ENCODE data around the gene GRAMD1B. TPM values are rescaled to one million over a fixed set of nuclear protein-coding genes. Genes with fewer than 3 reads are reported as not detected.

The GRAMD1B gene
- total RNA-seq, 1 experiment from 2014 or later = 5.8 TPM

- H3K4me3 ChIP-seq = no peak overlapping the region
- H3K4me1 ChIP-seq (replicated peaks; ENCODE audit: insufficient read depth) = peaks cover 33% of the 10 kb centered on the region
- no peaks in the 10 kb centered on the region for H4K20me1 ChIP-seq (ENCODE audit: insufficient read depth)
- H3K9me3 ChIP-seq (ENCODE audit: insufficient read depth, low read depth) = no peaks in the 10 kb centered on the region
- H3K27me3 ChIP-seq (ENCODE audit: insufficient read depth, low read depth) = no peaks in the 10 kb centered on the region
- intact Hi-C loops (cut with micrococcal nuclease; ENCODE audit: unreplicated experiment) = no loop called here
- CTCF ChIA-PET = interaction anchor here (0.6 to 1.5 kb wide), 2 partner anchors 8 to 34 kb away, joined by 3 to 7 read pairs; no protein-coding TSS in a partner anchor
- H3K27ac ChIP-seq = no peak overlapping the region
- POLR2A ChIA-PET (ENCODE audit: unreplicated experiment) = interaction anchor here (0.6 kb wide), 1 partner anchor 25 kb away, joined by 3 read pairs; no protein-coding TSS in a partner anchor
- no peak for TF ChIP-seq EZH2 (IDR thresholded peaks at IDR 0.05; ENCODE audit: low read depth)
- no peak for TF ChIP-seq CTCF (conservative IDR thresholded peaks at IDR 0.05)
- no TSS peak for BruUV-seq (replicated peaks)
- H3K79me2 ChIP-seq (ENCODE audit: low read depth) = no peaks in the 10 kb centered on the region
- H3K9me2 ChIP-seq (ENCODE audit: insufficient read depth) = no peaks in the 10 kb centered on the region
- peaks cover 12% of the 10 kb centered on the region; the same call in 1 of the 2 replicates for H3F3A ChIP-seq (ENCODE audit: insufficient read depth, low read depth)
- no peak overlapping the region for H3K4me2 ChIP-seq
- no peak overlapping the region for H2AFZ ChIP-seq
- no peaks in the 10 kb centered on the region for H3K36me3 ChIP-seq (ENCODE audit: low read depth)
- no peak for DNase-seq
Observed at GRCh38 chr11:123546515-123546914, 116.4 kb downstream of the GRAMD1B start.

- H3K4me2 ChIP-seq = no peak overlapping the region
- peaks cover 12% of the 10 kb centered on the region; the same call in 1 of the 2 replicates for H3F3A ChIP-seq (ENCODE audit: insufficient read depth, low read depth)
- no TSS peak for BruUV-seq (replicated peaks)
- no peaks in the 10 kb centered on the region for H3K79me2 ChIP-seq (ENCODE audit: low read depth)
- DNase-seq = no peak
- no peaks in the 10 kb centered on the region for H3K9me2 ChIP-seq (ENCODE audit: insufficient read depth)
- intact Hi-C loops (cut with micrococcal nuclease; ENCODE audit: unreplicated experiment) = no loop called here
- H3K9me3 ChIP-seq (ENCODE audit: insufficient read depth, low read depth) = no peaks in the 10 kb centered on the region
- H3K36me3 ChIP-seq (ENCODE audit: low read depth) = no peaks in the 10 kb centered on the region
- no peak for TF ChIP-seq EZH2 (IDR thresholded peaks at IDR 0.05; ENCODE audit: low read depth)
- no peak for TF ChIP-seq CTCF (conservative IDR thresholded peaks at IDR 0.05)
- H2AFZ ChIP-seq = no peak overlapping the region
- H4K20me1 ChIP-seq (ENCODE audit: insufficient read depth) = no peaks in the 10 kb centered on the region
- no peaks in the 10 kb centered on the region for H3K27me3 ChIP-seq (ENCODE audit: insufficient read depth, low read depth)
- H3K4me3 ChIP-seq = no peak overlapping the region
- peaks cover 33% of the 10 kb centered on the region for H3K4me1 ChIP-seq (replicated peaks; ENCODE audit: insufficient read depth)
- ChIA-PET POLR2A (ENCODE audit: unreplicated experiment) (no interaction called here), CTCF (no interaction called here)
- H3K27ac ChIP-seq = no peak overlapping the region
Observed at GRCh38 chr11:123547180-123547579, 117.1 kb downstream of the GRAMD1B start.

DNA sequence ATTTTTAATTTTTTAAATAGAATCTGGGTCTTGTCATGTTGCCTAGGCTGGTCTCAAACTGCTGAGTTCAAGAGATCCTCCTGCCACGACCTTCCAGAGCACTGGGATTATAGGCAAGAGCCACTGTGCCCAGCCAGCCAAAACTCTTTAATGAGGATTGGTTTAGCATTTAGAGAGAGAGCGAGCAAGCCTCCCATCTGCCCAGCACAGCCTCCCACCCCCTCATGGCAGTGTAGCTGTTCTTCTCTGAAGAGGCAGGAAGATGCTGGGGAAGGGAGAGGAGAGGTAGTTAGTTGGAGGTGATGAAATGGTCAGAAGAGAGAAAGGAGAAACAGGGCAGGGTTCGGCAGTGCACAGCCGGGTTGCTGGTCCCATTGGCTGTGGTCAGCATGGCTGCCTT, 118.7 kb downstream of the GRAMD1B start:
- no peaks in the 10 kb centered on the region for H3K9me2 ChIP-seq (ENCODE audit: insufficient read depth)
- H3K27me3 ChIP-seq (ENCODE audit: insufficient read depth, low read depth) = no peaks in the 10 kb centered on the region

More for the DNA sequence above, 118.7 kb downstream of the GRAMD1B start:
- H3K27ac ChIP-seq = no peak overlapping the region
- H3K9me3 ChIP-seq (ENCODE audit: insufficient read depth, low read depth) = no peaks in the 10 kb centered on the region
- no peak overlapping the region for H2AFZ ChIP-seq
- no peaks in the 10 kb centered on the region for H3K36me3 ChIP-seq (ENCODE audit: low read depth)
- H3K4me1 ChIP-seq (replicated peaks; ENCODE audit: insufficient read depth) = peaks cover 21% of the 10 kb centered on the region
- BruUV-seq (replicated peaks) = no TSS peak
- intact Hi-C loops (cut with micrococcal nuclease; ENCODE audit: unreplicated experiment) = no loop called here
- H3K4me2 ChIP-seq = no peak overlapping the region
- peaks cover 3% of the 10 kb centered on the region; the same call in 1 of the 2 replicates for H3F3A ChIP-seq (ENCODE audit: insufficient read depth, low read depth)
- H3K4me3 ChIP-seq = no peak overlapping the region
- H3K79me2 ChIP-seq (ENCODE audit: low read depth) = no peaks in the 10 kb centered on the region
- ChIA-PET POLR2A (ENCODE audit: unreplicated experiment) (no interaction called here), CTCF (no interaction called here)
- no peak for TF ChIP-seq CTCF (conservative IDR thresholded peaks at IDR 0.05)
- TF ChIP-seq EZH2 (IDR thresholded peaks at IDR 0.05; ENCODE audit: low read depth) = no peak
- no peak for DNase-seq
- no peaks in the 10 kb centered on the region for H4K20me1 ChIP-seq (ENCODE audit: insufficient read depth)
